ENCODE data around the gene NPFFR1.

DNA sequence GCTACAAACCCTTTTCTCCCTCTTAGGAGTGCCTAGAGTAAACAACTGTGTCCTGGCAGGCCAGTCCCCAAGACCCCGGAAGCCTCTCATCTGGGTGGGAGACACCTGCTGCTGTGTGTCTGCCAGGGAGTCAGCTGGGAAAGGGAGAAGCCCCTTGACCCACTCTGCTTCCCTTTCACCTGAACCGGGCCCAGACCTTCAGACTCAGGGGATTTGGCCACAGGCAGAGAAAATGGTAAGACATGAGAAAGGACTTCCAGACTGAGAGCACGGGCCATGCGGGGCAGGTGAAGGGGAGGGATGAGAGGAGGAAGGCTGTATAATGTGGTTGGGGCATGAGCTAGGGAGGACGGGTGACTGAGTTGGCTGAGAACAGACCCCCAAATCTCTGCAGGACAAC is 36.0 kb upstream of the NPFFR1 start:
- TF ChIP-seq, protein P1, sequence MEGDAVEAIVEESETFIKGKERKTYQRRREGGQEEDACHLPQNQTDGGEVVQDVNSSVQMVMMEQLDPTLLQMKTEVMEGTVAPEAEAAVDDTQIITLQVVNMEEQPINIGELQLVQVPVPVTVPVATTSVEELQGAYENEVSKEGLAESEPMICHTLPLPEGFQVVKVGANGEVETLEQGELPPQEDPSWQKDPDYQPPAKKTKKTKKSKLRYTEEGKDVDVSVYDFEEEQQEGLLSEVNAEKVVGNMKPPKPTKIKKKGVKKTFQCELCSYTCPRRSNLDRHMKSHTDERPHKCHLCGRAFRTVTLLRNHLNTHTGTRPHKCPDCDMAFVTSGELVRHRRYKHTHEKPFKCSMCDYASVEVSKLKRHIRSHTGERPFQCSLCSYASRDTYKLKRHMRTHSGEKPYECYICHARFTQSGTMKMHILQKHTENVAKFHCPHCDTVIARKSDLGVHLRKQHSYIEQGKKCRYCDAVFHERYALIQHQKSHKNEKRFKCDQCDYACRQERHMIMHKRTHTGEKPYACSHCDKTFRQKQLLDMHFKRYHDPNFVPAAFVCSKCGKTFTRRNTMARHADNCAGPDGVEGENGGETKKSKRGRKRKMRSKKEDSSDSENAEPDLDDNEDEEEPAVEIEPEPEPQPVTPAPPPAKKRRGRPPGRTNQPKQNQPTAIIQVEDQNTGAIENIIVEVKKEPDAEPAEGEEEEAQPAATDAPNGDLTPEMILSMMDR (conservative IDR thresholded peaks at IDR 0.05): no peak
- no peak for TF ChIP-seq ZFX (IDR thresholded peaks at IDR 0.05)

Measured in C4-2B (cell line).